GM12875 (cell line): ENCODE data around the gene RELN.

ENCODE experiments used
- H3K4me3 ChIP-seq: one replicate; pipeline ENCODE4 v1.5.1; 2011; ENCODE audit warnings: low read depth, low read length, control low read depth
- TF ChIP-seq, protein P1 (sequence below): IDR thresholded peaks from 2 replicates; pipeline ENCODE4 v1.5.1; 2011; ENCODE audit warnings: low read depth, mild to moderate bottlenecking, control low read depth, inconsistent platforms, low read length, moderate library complexity, borderline replicate concordance; ENCODE audit not compliant: insufficient read depth

The RELN gene

DNA sequence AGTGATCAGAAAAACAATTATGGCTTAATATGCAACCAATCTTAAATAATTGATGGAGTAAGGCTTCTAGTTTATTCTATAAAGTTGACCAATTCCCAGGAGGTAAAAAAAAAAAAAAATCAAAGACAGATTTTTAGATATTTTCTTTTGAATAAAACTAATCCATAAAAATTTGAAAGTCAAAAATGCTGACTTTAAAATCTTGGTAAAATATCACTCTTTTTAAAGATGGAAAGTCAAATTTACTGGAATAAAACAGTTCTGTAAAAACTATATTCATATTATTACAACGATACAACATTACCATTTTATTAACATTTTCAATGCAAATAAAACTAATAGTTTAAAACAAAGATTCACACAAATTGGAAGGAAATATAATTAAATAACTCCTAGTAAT is 5.4 kb downstream of the RELN start:
- H3K4me3 ChIP-seq: no peak overlapping the region
- TF ChIP-seq, protein P1, sequence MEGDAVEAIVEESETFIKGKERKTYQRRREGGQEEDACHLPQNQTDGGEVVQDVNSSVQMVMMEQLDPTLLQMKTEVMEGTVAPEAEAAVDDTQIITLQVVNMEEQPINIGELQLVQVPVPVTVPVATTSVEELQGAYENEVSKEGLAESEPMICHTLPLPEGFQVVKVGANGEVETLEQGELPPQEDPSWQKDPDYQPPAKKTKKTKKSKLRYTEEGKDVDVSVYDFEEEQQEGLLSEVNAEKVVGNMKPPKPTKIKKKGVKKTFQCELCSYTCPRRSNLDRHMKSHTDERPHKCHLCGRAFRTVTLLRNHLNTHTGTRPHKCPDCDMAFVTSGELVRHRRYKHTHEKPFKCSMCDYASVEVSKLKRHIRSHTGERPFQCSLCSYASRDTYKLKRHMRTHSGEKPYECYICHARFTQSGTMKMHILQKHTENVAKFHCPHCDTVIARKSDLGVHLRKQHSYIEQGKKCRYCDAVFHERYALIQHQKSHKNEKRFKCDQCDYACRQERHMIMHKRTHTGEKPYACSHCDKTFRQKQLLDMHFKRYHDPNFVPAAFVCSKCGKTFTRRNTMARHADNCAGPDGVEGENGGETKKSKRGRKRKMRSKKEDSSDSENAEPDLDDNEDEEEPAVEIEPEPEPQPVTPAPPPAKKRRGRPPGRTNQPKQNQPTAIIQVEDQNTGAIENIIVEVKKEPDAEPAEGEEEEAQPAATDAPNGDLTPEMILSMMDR: no peak

DNA sequence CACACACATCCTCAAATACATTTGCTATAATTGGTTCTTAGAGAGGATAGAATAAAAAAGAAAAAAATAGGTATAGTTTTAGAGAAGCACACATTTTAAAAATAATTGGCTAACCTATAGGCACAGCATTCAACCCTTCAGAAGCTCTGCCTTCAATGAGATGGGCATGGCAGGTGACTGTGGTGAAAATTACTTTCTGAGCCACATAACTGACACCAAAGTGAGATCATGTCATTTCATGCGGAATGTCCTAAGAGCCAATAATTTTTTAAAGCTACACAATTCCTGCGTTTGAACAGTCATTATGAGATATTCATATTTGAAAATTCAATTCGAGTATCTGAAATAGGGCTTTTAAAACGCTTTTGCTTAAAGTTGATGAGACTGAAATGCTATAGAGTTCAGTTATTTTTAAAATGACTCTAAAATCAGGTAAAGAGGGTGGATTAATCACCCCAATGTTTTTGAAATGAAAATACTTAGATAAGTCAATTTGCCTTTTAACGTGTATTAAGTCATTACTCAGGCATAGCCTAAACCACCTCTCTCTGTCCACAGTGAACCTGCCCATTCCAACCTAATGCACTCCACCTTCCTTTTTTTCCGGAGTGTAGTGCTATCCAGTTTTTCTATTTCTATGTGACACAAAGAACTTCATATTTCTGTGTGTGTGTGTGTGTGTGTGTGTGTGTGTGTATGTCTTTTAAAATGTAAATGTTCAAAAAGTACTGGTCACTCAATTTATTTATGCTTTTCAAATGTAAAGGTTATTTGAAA is 6.1 kb downstream of the RELN start:
- no peak overlapping the region for H3K4me3 ChIP-seq
- TF ChIP-seq, protein P1: no peak

DNA sequence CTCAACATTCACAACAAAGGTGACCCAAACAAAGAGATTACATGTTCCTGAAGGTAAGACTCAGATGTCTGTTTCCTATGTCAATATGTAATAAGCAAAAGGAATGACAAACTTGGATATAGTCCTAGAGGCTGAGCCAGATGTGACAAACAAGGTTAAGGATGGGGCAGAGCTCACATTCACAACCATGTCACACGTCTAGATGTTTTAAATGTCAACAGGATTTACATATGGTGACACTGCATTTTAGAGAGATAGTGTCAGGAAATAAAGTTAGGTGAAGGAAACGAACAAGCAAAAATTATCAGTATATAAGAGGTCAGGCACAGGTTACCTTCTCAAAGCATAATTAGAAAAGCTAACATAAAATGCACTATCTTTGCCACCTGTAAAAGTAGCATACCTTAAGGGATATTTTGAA is 8.4 kb downstream of the RELN start:
- TF ChIP-seq, protein P1: no peak

DNA sequence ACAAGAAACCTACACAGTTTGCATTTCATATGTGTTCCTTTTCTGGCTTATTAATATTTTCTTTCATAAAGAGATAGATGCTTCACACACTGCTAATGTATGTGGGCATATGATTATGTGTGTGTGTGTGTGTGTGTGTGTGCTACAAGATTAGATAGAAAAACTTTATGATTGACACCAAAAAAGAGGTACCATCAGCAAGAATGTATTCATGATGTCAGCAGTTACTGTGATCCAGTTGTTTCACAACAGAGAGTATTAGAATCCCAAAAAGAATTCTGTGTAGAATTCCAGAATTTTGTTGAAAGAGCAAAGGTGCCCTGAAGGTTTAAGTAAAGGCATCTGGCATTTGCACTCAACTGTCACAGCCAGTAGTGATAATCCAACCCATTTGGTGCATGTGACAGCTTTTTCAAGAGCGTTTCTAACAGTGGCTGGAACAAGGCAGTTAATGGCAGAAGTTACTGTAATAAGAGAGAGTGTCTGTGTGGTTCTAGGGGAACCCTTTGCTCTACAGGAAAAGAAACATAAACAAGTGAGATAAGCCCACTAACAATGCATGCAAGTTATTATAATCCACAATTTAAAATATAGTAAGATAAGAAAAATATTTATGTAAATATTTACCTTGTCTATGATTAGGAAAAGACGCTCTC is 16.6 kb downstream of the RELN start:
- TF ChIP-seq, protein P1: no peak
- H3K4me3 ChIP-seq: no peak overlapping the region

More for the DNA sequence above, 8.4 kb downstream of the RELN start:
- H3K4me3 ChIP-seq: no peak overlapping the region

DNA sequence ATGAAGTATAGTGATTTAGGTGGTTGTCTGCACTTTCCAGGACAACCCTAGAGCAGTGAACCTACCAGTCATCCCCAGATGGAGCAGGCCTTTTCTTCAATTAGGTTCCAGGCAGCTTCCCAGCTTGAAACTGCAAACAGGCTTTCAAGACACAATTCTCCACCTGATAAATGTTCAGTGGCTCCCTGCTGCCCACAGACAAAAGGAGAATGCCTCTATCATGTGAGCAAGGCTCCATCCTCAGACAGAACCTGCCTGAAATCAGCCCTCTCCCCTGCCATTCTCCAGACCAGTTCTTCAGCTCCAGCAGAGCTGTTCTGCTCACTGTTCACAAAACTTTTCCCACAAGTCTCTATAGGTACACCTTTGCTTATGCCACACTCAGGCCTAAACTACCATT is 22.1 kb downstream of the RELN start:
- TF ChIP-seq, protein P1: no peak
- no peak overlapping the region for H3K4me3 ChIP-seq

DNA sequence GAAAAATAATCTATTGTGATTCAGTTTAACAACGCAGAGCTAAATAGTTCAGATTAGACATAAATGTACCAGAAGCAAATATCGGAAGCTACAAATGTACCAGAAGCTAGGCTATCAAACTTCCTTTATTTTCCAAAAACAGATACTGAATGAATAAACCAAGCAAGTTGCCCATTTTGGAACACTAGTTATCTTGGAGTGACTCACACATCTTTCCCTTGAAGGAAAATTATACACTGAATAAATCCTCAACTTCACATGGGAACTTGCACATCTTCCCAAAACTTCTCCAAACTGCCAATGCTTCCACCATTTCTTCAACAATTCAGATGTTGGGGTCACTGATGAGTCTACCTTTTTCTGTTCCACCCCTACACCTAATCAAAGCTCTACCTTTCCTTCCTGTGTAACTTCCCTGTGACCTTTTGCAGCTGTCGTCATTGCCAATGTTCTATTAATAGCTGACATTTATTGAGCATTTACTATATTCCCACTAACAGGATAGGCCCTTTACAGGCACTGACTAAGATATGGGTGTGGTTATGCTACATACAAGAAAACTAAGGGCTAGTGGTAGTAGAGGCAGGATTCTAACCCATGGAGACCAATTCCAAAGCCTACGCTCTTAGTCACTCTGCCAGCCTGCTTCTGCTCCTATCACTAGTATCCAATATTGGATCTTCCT is 22.7 kb downstream of the RELN start:
- TF ChIP-seq, protein P1: no peak
- H3K4me3 ChIP-seq: no peak overlapping the region
